Hepatocyte (in vitro differentiated cells): ENCODE data around the gene VIPR2. TPM values are rescaled to one million over a fixed set of nuclear protein-coding genes. Genes with fewer than 3 reads are reported as not detected.

Experiments used
- DNase-seq: peaks from one replicate; pipeline ENCODE4 v3.0.0-alpha.2; 2016; ENCODE audit warnings: low spot score
- H2AFZ ChIP-seq: fragments of 200-600 bp; sonication (generic); 2 replicates; pipeline ENCODE4 v1.6.0; 2016; ENCODE audit warnings: antibody characterized with exemption, mild to moderate bottlenecking
- H3K27ac ChIP-seq: fragments of 200-600 bp; sonication (generic); 2 replicates; pipeline ENCODE4 v1.5.1; 2016; ENCODE audit warnings: mild to moderate bottlenecking
- H3K27me3 ChIP-seq: fragments of 200-600 bp; sonication (generic); 2 replicates; pipeline ENCODE4 v1.6.1; 2016
- H3K36me3 ChIP-seq: fragments of 200-600 bp; sonication (generic); replicated peaks from 2 replicates; pipeline ENCODE4 v1.5.1; 2016; ENCODE audit warnings: low read depth; ENCODE audit not compliant: insufficient read depth
- H3K4me1 ChIP-seq: fragments of 200-600 bp; sonication (generic); 2 replicates; pipeline ENCODE4 v1.5.1; 2016; ENCODE audit warnings: mild to moderate bottlenecking, moderate library complexity; ENCODE audit not compliant: insufficient read depth
- H3K4me2 ChIP-seq: fragments of 200-600 bp; sonication (generic); 2 replicates; pipeline ENCODE4 v1.6.0; 2016
- H3K4me3 ChIP-seq: fragments of 200-600 bp; sonication (generic); 2 replicates; pipeline ENCODE4 v1.5.1; 2016; ENCODE audit warnings: mild to moderate bottlenecking
- H3K79me2 ChIP-seq: fragments of 200-600 bp; sonication (generic); 2 replicates; pipeline ENCODE4 v1.6.0; 2017; ENCODE audit warnings: mild to moderate bottlenecking
- H3K9me2 ChIP-seq: fragments of 200-600 bp; sonication (generic); replicated peaks from 2 replicates; pipeline ENCODE4 v1.6.0; 2017; ENCODE audit warnings: mild to moderate bottlenecking; ENCODE audit not compliant: insufficient read depth
- H3K9me3 ChIP-seq: fragments of 200-600 bp; sonication (generic); 2 replicates; pipeline ENCODE4 v1.5.1; 2016; ENCODE audit warnings: low read depth, mild to moderate bottlenecking
- H4K20me1 ChIP-seq: fragments of 200-600 bp; sonication (generic); 2 replicates; pipeline ENCODE4 v1.6.0; 2016; ENCODE audit warnings: mild to moderate bottlenecking; ENCODE audit not compliant: insufficient read depth, poor library complexity, severe bottlenecking
- EZH2 ChIP-seq: fragments of 200-600 bp; sonication (generic); IDR thresholded peaks from 2 replicates; pipeline ENCODE4 v1.6.1; 2016; ENCODE audit warnings: antibody characterized with exemption, mild to moderate bottlenecking, borderline replicate concordance
- EZH2phosphoT487 ChIP-seq: fragments of 200-600 bp; sonication (generic); IDR thresholded peaks from one replicate; pipeline ENCODE4 v1.6.1; 2018; ENCODE audit warnings: antibody characterized with exemption, mild to moderate bottlenecking, low read depth, moderate library complexity; ENCODE audit not compliant: unreplicated experiment, severe bottlenecking
- WGBS: methylation state at CpG from one replicate; pipeline ENCODE4 v1.1.6; 2016; ENCODE audit warnings: low lambda C conversion rate; ENCODE audit errors: missing lambda C conversion rate; 5-methylcytosine and 5-hydroxymethylcytosine counted together
- polyA plus RNA-seq: library from polyadenylated mRNA; unstranded; fragments of >200 nt; fragmentation: Nextera tagmentation; extraction: Ambion mirVana; gene quantifications from 2 replicates; pipeline ENCODE4 v1.2.1, GENCODE V29; 2016
- total RNA-seq: library from RNA; depleted of rRNA; stranded (reverse); fragments of >200 nt; gene quantifications from 2 replicates; pipeline ENCODE4 v1.2.3, GENCODE V29; 2014
- TF ChIP-seq, protein P1 (sequence below): fragments of 200-600 bp; sonication (generic); IDR thresholded peaks from 2 replicates; pipeline ENCODE4 v1.5.1; 2016; ENCODE audit warnings: antibody characterized with exemption, mild to moderate bottlenecking; ENCODE audit not compliant: poor library complexity

The VIPR2 gene
- total and polyA plus RNA-seq, 2 experiments from 2014 or later: 2.7 to 3.4 TPM

DNA sequence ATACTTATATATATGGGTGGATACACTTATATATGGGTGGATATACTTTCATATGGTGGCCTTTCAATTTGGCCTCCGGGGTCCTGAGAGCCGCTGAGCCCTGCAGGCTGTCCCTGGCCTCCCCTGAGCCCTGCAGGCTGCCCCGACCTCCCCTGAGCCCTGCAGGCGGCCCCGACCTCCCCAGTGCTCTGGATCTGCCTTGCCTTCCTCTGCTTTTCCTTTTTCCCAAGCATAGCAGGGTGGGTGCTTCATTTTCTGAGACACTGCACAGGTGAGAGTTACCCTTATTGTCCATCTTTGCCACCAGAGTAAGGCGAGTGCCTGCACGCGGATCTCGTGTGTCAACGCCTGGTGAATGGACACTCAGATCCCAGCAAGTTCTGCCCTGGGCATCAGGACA lies 106.6 kb downstream of the VIPR2 start:
- Histone ChIP-seq H3K9me2 (no peaks in the 10 kb centered on the region), H3K4me2 (no peak overlapping the region), H3K27ac (no peak overlapping the region), H3K27me3 (no peaks in the 10 kb centered on the region), H3K4me3 (no peak overlapping the region), H3K4me1 (peaks cover 6% of the 10 kb centered on the region), H3K36me3 (no peaks in the 10 kb centered on the region), H3K9me3 (no peaks in the 10 kb centered on the region), H2AFZ (no peak overlapping the region), H3K79me2 (no peaks in the 10 kb centered on the region), H4K20me1 (no peaks in the 10 kb centered on the region)
- WGBS: 81% methylated on average over 10 of the region's 10 CpGs
- DNase-seq: no peak
- TF ChIP-seq, protein P1, sequence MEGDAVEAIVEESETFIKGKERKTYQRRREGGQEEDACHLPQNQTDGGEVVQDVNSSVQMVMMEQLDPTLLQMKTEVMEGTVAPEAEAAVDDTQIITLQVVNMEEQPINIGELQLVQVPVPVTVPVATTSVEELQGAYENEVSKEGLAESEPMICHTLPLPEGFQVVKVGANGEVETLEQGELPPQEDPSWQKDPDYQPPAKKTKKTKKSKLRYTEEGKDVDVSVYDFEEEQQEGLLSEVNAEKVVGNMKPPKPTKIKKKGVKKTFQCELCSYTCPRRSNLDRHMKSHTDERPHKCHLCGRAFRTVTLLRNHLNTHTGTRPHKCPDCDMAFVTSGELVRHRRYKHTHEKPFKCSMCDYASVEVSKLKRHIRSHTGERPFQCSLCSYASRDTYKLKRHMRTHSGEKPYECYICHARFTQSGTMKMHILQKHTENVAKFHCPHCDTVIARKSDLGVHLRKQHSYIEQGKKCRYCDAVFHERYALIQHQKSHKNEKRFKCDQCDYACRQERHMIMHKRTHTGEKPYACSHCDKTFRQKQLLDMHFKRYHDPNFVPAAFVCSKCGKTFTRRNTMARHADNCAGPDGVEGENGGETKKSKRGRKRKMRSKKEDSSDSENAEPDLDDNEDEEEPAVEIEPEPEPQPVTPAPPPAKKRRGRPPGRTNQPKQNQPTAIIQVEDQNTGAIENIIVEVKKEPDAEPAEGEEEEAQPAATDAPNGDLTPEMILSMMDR: no peak
- TF ChIP-seq EZH2: no peak
- no peak for TF ChIP-seq EZH2phosphoT487

DNA sequence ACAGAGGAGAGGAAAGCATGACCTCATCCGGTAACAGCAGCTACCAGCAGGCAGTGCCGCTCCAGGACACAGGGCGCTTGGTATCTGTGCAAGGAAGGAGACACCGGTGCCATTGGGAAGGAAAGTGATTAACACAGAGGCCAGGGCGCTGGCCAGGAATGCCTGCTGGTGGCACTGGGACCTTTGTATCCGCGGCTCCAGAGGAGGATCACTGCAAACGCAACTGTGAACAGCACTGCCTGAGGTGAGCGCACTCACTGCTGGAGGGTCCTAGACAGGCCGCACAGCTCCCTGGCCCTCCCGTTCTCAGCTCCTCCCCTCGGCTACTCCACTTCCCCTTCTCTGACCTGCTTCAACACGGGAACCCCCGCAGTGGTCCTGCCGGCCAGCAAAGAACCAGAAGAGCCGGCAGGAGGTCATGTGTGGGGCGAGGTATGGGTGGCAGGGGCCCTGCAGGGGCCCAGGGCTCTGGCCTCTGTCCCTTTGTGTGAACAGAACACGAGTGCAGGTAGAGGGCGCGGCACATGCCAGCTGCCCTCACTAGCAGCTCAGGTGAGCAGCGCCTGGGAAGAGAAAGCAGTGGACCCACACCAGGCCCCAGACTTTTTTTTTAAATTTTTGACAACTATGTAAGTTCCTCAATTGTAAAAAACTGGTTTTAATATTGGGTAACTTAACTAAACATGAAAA lies 107.6 kb downstream of the VIPR2 start:
- WGBS: 67% methylated on average over 21 of the region's 21 CpGs
- Histone ChIP-seq H3K79me2 (no peaks in the 10 kb centered on the region), H3K9me3 (no peaks in the 10 kb centered on the region), H4K20me1 (no peaks in the 10 kb centered on the region), H3K27me3 (no peaks in the 10 kb centered on the region), H3K36me3 (no peaks in the 10 kb centered on the region), H3K9me2 (no peaks in the 10 kb centered on the region), H3K4me3 (no peak overlapping the region), H2AFZ (no peak overlapping the region), H3K4me2 (no peak overlapping the region), H3K27ac (no peak overlapping the region), H3K4me1 (peaks cover 6% of the 10 kb centered on the region)
- TF ChIP-seq, protein P1: no peak
- no peak for TF ChIP-seq EZH2
- TF ChIP-seq EZH2phosphoT487: no peak
- no peak for DNase-seq

DNA sequence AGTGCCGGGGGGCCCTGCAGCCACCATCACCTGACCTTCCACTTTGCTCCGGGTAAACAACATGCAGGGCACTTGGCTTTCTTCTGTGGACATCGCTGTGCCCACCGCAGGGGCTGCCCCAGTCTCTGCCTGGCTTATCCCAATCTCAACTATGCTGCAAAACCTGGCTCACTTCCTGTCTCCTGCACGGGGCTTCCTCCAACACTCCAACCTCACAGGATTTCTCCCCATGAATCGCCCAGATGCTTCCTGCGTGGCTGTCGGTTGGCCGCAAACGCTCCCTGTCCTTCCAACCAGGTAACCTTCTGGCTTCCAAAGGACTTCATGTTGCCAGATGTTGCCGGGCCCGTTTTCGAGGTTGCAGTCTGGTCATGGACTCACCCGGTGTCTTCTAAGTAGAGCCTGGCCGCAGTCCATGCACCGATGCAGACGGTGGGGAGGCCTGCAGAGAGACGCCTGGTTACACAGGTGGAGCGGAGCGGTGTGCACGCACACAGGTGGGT lies 109.0 kb downstream of the VIPR2 start:
- TF ChIP-seq, protein P1: no peak
- TF ChIP-seq EZH2: no peak
- no peak for TF ChIP-seq EZH2phosphoT487
- Histone ChIP-seq H3K4me2 (no peak overlapping the region), H3K27me3 (no peaks in the 10 kb centered on the region), H3K9me2 (no peaks in the 10 kb centered on the region), H3K36me3 (no peaks in the 10 kb centered on the region), H2AFZ (no peak overlapping the region), H3K9me3 (no peaks in the 10 kb centered on the region), H3K4me3 (no peak overlapping the region), H3K79me2 (no peaks in the 10 kb centered on the region), H4K20me1 (no peaks in the 10 kb centered on the region), H3K4me1 (peaks cover 6% of the 10 kb centered on the region), H3K27ac (no peak overlapping the region)
- no peak for DNase-seq
- WGBS: 96% methylated on average over 21 of the region's 21 CpGs
